Glomerular endothelial cell (primary cell): ENCODE data around the gene EBF3. TPM values are rescaled to one million over a fixed set of nuclear protein-coding genes. Genes with fewer than 3 reads are reported as not detected.

Experiments
- DNase-seq: peaks from one replicate; pipeline ENCODE4 v3.0.0-alpha.2; 2011; ENCODE audit warnings: low read depth, low spot score; ENCODE audit errors: extremely low read depth
- total RNA-seq: library from RNA; depleted of rRNA; stranded (reverse); fragments of >200 nt; gene quantifications from 2 replicates; pipeline ENCODE4 v1.2.3, GENCODE V29; 2015

The EBF3 gene
- total RNA-seq, 1 donor from 2014 or later, result 2.0 TPM

DNA sequence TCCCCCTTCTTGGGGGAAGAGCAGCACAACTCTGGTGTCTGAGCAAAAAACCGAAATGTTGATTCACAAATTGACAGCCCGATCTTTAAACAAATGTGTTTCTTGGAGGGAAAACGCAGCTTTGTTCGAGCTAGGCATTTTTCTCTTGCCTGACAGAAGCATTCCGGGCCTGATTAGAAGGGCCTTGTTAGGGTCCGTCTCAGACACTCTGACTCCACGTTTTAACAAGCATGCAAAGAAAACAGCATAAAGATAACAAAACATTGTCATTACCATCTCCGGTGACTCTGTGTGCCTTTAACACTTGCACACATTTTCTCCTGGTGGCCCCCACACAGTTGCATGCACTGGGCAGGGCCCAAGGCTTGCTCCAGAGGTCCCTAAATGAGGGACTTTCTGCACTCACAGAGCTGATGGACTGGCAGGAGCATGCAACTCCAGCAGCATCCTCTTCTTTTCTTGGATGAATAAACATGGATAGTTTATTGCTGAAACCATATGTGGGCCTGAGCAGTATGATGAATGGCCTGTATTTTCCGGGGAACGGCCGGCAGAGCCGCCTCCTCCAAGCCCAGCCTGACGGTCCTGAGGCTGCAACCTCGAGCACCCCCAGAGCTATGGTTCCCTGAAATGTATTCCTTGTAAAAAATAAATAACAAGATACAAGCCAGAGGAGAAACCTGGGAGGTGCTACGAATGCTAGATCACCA lies 50.9 kb downstream of the EBF3 start:
- no peak for DNase-seq

DNA sequence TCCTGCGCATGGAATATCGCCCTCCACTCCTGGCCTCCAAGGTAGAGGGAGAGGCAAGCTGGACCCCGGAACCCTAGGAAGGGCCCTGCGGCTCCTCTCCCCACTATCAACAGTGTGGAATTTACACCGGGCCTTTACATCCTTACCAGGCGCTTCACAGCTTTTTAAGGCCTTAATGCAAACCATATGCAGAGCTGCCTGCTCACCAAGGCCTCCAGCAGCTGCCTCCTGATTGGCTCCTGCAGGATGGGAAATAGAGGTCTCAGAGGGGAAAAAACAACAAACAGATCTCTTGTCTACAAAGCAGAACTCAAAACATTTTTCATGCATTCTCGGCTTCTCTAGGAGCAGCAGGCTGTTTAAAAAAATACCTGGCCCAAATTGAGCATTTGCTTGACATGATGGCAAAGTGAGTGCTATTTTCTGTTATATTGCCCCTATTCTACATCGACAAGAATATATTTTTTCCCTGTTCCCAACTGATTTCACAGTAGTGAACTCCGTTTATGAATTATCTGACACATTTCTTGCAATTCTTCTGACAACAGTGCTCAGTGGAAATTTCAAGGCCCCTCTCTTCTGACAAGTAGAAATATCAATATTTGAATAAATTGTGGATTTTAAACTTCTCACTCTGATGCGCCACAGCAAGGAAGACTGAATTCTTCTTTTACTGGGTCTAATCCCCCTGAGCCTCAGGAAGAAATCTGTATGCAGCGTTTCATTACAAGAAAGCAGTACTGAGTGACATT lies 51.7 kb downstream of the EBF3 start:
- DNase-seq, result no peak

DNA sequence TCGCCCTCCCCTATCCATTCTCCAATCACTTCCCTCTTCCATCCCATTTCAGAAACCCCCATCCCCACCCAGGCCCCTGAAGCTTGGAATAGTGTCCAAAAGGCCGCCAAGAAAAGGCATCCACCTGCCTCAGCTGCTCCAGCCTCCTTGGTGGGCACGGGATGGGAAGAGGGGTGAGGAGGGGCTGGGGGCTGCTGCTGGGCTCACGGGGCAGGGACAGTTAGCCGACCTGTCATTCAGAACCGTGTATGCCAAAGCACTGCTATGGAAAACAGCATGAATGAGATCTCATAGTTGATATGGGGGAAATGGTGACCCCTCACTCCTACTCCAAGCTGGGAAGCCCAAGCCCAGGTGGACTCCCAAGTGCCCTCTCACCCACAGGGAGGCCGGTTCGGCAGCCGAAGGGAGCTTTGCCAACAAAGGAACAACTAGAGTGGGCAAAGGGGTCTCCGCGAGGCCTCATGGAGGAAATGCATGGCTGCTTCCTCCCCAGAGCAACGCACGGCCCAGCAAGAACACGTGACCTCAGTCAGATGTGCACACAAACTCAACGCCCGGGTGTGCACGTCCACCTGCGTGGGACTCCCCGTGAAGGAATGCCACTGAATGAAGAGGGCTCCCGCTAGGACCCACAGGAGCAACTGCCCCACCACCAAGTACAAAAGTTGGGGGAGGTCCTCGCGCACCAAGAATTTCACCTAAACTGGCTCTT lies 52.5 kb downstream of the EBF3 start:
- DNase-seq, result no peak

DNA sequence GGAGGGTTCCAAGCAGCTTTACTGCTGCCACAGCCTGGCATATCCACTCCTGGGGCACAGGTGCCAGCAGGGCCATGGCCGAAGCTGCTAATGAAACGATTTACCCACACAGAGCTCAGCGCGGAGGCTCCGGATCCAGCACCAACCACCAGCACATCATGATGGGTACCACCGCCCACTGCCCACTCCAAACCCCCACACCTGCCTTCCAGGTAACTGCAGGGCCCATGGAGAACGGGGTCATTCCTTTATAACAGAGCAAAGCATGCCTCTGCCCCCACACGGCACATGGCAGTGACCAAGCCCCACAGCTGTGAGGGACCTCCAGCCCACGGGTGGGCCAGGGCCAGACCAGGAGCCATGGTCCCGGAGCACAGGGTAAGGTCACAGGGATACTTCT lies 53.2 kb downstream of the EBF3 start:
- DNase-seq, result no peak

DNA sequence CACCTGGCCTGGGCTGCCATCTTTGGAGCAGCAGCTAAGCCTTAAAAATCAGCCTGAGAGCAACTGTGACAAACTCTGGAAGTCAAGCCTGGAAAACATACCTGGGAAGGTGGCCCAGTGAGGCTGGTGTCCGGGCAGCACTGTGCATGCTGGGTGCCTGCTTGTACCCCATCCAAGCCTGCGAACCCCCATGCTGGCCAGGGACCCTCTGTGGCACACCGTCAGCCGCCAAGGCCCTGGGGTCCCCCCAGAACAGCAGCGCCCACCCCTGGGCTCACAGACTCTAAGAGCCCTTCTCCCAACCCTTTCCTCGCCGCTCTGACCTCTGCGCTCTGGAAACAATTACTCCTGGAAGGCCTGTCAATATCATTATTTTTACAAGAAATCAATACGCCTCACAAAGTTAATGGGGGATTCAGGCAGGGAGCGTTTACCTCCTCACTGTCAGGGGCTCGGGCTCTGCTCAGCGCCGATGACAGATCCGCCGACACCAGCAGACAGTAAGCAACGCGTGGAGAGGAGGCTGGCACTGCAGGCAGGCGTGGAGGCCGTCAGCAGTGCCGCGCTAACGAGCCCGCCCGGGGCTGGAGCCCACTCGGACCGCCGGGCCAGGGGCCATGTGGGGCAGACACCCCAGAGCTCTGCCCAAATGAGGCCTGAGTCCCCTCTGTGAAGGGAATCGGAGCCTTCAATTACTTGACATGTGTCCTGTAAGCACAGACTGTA lies 54.4 kb downstream of the EBF3 start:
- no peak for DNase-seq

DNA sequence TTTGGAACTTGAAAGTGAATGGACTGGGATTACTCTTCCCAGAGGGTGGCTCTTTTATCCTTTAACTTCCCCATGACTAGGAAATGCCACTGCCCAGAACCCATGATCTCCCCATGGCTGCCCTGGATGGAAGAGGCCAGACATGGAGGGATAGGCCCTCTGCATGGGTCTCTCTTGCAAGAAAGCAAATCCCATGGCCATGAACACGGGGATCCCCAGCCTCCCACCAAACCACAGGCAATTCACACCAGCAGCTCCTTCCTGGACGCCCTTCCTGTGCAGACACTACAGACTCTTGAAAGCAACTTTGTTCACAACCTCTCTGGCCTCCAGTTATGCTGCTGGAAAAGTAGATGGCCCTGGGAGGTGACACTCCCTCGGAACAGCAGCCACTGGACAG lies 55.0 kb downstream of the EBF3 start:
- DNase-seq, result no peak

DNA sequence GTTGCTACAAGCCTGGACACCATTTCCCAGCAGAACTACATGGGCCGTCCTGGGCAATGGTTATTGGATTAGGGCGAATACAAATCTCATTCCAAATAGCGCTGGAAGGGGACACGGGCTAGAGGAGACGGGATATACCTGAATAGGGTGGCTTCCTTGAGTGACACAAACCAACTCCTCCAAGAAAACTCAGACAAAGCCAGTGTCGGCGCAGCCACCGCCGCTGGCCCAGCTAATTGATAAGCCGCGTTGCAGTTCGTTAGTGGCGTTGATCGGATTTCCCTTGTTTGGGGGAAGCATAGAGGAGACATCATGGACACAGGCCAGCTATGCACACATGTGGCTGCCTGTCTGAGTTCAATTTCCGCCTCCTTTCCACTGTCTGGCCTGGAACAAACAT lies 55.7 kb downstream of the EBF3 start:
- no peak for DNase-seq

DNA sequence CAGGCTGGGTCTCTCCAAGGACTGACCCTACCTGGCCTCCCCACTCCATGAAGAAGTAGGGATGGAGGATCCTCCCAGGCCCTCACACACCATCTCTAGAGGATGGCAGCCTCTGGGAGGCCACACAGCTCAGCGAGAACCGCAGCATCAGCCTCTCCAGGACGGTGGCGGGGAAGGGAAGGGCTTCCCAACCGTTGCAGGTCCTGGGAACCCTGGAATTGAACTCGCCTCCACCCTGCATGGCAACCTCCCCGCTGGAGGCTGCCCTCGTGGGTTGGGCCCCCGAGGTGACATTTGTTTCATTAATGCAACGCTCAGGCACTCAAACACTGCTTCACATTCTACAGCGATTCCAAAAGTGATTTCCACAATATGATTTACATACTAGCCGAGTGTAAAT lies 58.5 kb downstream of the EBF3 start:
- no peak for DNase-seq

DNA sequence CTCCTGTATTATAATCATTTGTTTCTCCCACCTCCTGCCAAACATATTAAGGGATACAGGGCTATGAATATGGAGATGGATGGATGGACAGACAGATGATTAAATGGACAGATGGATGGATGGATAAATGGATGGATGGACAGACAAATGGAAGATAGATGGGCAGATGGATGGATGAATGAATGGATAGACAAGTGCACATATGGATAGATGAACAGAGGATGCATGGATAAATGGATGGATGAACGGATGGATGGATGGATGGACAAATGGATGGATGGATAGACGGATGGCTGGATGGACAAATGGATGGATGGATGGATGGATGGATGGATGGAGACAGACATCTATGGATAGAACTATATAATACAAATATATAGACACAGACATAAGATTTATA lies 59.8 kb downstream of the EBF3 start:
- DNase-seq, result no peak

DNA sequence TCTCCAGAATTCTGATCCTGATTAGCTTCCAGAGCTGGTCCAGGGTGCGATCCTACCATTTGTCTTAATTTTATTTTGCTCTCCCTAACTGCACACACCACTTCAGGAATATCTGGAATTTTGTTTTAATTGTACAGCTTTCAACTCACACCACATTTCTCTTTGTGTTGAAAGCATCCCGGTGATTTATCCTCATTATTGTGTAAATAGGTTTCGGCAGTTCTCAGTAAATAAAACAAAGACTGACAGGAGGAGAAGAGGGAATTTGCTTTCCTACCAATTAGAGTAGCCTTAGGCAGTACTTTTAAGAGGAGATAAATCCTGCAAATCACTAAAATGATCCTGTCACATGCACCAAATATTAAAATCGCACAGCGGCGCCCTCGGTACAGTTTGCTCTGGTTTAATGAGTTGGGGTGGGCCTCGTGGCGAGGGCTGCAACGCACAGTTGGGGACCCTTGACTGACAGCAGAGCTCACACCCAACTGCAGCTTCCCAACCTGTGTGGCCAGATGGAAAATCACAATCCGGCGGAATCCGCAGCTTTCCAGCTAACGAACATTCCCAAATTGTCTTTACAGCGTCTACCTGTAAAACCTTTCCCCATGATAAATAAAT lies 62.6 kb downstream of the EBF3 start:
- no peak for DNase-seq

DNA sequence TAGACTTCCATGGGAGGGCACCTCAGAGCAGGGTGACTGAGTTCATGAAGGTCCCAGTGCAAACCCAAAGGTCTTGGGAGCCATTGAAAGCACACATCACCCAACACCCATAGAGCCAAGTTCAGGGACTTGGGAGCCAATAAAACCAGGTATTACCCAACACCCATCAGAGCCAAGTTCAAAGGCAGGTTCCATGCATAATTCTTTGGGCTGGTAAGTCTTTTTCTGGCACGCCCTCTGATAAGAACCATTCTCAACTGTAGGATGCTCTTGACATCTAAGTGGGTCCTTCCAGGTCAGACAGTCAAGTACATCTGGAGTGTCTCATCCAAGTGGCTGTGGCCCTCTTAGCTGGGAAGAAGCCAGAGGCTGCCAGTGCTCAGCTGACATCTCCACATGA lies 63.2 kb downstream of the EBF3 start:
- DNase-seq, result no peak

DNA sequence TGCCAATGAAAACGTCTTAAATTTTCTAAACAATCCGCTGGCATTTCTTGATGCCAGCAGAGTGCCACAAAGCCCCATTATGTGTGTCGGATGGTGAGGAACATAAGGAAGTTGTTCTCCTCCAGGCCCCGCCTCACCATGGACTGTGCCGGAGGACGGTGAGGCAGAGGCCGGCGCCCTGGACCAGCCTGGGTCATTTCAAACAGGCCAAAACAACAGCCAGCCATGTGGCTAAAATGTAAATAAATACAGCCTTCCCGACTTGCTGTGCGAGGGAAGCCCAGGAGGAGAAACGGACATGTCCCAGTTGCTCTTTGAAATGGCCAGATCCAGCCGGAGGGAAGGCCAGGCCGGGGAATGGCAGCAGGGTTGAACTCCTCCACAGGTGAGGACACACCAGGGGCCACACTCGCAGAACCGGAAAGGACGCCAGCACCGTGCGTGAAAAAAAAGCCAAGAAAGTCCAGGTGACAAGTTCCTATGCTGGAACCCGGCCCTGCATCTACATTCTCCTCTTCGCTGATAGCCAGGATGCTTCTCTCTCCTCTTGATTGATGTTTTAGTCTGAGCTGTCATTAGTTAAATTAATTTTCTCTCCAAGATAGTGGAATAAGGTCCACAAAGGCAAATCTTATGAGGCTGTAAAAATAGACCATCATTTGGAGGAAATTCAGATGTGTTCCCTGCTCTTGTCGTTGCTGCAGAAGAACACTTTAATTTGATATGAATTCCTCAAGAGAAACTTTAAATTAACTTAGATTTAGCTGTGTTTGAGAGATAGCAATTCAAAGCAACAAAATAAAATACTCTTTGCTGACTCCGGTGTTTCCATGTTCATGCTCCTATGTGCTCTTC lies 64.6 kb downstream of the EBF3 start:
- no peak for DNase-seq

DNA sequence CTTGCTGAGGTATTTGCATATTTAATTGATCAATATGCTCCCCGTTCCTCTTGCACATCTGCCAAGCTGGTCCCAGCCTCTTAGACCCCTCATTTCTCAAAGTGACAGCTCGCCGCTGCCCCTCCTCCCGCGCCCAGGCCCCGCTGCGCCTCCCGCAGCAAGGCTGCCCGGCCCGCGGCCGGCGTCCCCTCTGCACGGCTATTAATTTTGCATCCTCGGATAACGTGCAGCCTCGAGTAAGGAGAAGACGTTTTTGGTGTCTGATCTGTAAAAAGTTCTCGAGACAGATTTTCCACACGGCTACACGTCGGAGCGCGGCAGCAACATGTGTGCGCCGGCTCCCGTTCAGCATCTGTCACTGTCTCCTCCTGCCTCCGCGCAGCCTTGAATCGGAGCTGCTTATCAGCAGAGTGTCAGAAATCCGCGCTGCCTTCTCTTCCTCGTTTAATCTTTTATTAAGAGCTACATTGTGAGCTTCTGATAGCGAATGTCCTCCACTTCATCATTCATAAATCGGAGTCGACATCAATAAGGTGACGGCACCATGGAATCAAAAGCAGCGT lies 65.3 kb downstream of the EBF3 start:
- no peak for DNase-seq

DNA sequence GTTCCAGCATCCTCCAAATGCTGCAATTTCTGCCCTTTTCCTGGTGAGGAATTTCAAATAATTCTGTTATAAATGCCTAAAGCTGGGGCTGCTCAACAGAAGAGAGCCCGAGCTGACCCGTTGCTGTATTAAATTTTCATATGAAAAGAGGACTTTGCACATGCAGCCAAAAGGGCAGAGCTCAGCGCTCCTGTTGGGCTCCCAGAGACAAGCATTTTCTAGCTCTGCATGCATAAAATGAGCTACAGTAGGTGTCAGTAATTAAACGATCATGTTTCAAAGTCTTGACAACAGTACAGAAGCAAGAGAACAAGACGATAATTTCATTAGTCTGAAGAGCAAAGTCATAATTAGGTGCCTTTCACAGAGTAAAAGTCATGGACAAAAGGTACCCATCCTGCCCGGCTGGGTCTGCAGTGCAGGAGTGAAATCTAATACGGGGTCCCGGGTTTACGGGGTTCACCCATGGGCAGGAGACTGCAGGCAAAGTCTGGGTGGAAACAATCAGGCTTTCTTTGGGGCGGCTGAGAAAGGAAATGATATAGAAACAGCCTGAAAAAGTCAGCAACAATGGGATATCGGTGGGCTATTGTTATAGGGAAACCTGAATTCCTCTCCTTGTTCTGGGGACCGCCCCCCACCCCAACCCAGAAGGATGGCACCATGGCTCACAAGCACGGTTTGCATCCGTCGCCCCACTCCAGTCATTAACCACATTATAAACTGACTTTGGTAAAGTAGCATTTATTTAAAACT lies 66.0 kb downstream of the EBF3 start:
- DNase-seq, result no peak

DNA sequence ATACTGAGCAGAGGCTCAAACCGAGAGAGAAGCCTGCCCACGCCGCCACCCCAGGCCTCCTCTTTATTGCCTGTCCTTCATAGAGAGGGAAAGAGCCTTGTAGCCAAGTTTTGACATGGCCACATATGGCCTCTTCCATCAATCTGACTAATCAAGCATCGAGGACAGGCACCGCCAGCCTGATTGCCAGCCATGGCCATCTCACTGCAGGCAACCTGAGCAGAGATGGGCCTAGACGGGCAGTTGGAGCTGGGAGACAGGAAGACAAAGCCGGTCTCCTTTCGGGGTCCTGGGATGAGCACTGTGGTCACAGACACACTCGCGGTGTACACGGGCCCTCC lies 67.2 kb downstream of the EBF3 start:
- no peak for DNase-seq

DNA sequence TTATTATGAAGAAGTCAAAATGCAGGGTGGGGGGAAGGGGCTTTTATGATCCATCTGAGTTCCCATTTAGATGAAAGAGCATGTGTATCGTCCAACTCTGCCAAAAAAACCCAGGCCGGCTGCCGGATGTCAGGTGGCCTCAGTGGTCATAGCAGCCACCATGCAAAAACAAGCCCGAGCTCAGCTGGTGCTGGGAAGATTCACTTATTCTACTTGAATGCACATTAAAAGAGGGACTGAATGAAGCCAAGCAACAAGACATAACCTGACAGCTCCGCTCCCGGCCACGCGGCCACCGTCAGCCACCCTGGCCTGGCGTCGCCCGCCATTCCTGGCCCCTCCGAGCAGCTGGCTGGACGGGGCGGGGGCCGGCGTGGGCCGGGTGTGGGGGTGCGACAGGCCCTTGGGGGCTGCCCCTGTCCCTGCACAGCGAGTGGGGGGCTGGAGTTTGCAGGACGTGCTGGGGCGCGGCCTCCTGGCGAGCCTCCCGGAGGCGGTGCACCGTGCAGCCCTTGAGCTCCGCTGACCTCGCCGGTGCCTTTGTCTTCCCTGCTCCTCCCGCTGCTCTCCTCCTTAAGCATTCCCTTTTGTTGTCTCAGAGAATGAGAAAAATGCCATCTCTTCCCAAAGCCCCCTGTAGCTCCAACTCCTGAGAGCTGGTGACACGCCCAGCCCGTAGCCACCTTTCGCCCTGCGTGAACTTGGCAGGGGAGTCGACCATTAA lies 67.8 kb downstream of the EBF3 start:
- no peak for DNase-seq

DNA sequence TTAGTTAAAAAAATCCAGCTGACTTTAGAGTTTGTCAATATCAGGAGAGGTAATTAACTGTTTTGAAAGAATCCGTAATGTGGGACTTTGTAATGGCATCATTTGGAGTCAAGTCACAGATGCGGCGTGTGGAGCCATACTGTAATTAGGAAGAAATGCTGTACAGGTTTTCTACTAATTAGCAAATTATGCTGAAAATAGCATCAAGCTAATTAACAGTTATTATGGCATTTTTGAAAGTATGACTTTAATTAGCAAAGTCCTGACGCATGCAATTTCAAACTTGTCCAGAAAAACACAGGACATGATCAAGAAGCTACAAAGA lies 68.3 kb downstream of the EBF3 start:
- no peak for DNase-seq

DNA sequence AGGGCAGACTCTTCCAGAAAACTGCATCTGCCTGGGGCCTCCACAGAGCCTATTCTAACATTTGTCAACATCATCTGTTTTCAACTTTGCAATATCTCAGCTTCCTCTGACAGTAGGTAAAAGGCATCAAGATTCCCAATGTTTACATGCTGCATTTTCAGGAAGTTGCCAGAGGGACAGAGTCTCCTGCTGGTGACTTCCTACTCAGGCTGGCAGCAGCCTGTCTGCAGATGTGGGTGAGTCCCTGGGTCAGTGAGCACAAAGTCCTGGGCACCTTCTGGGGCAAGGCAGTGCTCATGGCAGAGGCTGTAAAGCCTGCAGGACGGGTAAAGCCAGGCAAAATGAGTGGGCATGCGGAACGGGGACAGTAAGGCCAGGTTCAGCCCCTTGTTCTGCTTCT lies 69.4 kb downstream of the EBF3 start:
- no peak for DNase-seq
